HUES64 (cell line): Measurements from ENCODE around the gene SLC34A1.
A peak's percentile ranks its signal among the peaks of the same experiment; 100 is the strongest.
"Not testable (repeated sequence)": the region's sequence is repeated elsewhere in the genome, so short reads cannot be mapped to it uniquely, and the experiment has no call there.

Experiments
- H3K27ac ChIP-seq: 2 replicates; pipeline ENCODE4 v1.7.0; 2013; ENCODE audit warnings: low read depth, low read length, inconsistent platforms
- H3K27me3 ChIP-seq: 2 replicates; pipeline ENCODE4 v1.6.1; 2013; ENCODE audit warnings: mild to moderate bottlenecking, low read length; ENCODE audit not compliant: insufficient read depth
- H3K36me3 ChIP-seq: 2 replicates; pipeline ENCODE4 v1.6.1; 2013; ENCODE audit warnings: mild to moderate bottlenecking, low read length; ENCODE audit not compliant: insufficient read depth
- H3K4me1 ChIP-seq: 2 replicates; pipeline ENCODE4 v1.6.1; 2013; ENCODE audit warnings: mild to moderate bottlenecking, low read length, moderate library complexity; ENCODE audit not compliant: insufficient read depth
- H3K4me3 ChIP-seq: 2 replicates; pipeline ENCODE4 v1.5.1; 2013; ENCODE audit warnings: mild to moderate bottlenecking, low read length, moderate library complexity
- H3K9ac ChIP-seq: 2 replicates; pipeline ENCODE4 v1.6.1; 2013; ENCODE audit warnings: mild to moderate bottlenecking, low read depth, low read length
- H3K9me3 ChIP-seq: 2 replicates; pipeline ENCODE4 v1.6.1; 2013; ENCODE audit warnings: low read depth, low read length; ENCODE audit not compliant: insufficient read depth
- WGBS: fragments of 150-250, 120-280 bp; methylation state at CpG from one replicate; pipeline ENCODE4 v1.1.7; 2013; ENCODE audit warnings: missing lambda C conversion rate; 5-methylcytosine and 5-hydroxymethylcytosine counted together

The SLC34A1 gene

GRCh38 chr5:177419046-177419445 lies 34.8 kb downstream of the SLC34A1 start:
- Histone ChIP-seq H3K9ac (no peak overlapping the region), H3K4me3 (no peak overlapping the region), H3K27ac (no peak overlapping the region), H3K4me1 (no peaks in the 10 kb centered on the region), H3K9me3 (no peaks in the 10 kb centered on the region), H3K36me3 (no peaks in the 10 kb centered on the region), H3K27me3 (no peaks in the 10 kb centered on the region)
- WGBS: 97% methylated on average over 3 of the region's 3 CpGs

DNA sequence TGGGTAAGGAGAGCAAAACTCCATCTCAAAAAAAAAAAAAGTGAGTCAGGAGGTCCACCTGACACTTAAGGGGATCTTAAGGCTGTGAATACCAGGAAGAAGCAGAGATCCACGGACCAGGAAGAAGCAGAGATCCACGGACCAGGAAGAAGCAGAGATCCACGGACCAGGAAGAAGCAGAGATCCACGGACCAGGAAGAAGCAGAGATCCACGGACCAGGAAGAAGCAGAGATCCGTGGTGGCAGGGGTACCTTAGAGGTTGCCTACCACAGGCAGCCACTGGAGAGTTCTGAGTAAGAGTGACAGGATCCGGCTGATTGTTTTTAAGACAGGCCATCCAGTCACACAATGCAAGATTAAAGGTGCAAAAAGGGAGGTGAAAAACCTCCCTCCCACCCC lies 36.2 kb downstream of the SLC34A1 start:
- H3K36me3 ChIP-seq, H3K9ac ChIP-seq, H3K4me1 ChIP-seq, H3K9me3 ChIP-seq, H3K27ac ChIP-seq, H3K27me3 ChIP-seq, H3K4me3 ChIP-seq: not testable (repeated sequence)
- WGBS: 86% methylated on average over 7 of the region's 7 CpGs

DNA sequence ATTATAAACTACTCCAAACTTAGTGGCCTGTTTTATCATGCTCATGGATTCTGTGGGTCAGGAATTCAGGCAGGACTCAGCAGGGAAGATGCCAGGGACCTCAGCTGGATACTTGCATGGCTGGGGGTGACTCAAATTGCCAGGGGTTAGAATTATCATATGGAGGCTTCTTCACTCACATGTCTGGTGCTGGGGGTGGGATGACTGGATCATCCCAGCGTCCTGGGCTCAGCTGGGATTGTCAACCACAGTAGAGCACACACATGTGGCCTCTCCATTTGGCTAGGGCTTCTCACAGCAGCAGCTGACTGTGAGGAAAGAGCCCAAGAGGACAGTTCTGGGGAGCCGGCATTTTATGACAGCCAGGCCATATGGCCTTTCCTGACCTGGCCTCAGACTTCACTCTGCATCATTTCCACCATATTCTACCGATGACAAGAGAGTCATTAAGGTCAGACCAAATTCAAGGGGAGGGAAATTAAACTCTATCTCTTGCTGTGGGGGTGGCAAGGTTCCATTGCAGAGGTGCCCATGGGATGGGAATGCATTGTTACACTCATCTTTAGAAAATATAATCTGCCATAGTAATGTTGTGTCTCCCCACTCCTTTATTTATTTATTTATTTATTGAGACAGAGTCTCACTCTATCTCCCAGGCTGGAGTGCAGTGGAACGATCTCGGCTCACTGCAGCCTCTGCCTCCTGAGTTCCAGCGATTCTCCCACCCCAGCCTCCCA lies 37.0 kb downstream of the SLC34A1 start:
- Histone ChIP-seq H3K4me3 (no peak overlapping the region), H3K36me3 (no peaks in the 10 kb centered on the region), H3K4me1 (peaks cover 4% of the 10 kb centered on the region; the same call in 1 of the 2 replicates), H3K9ac (no peak overlapping the region; the same call in 1 of the 2 replicates), H3K27me3 (no peaks in the 10 kb centered on the region), H3K9me3 (no peaks in the 10 kb centered on the region), H3K27ac (no peak overlapping the region)
- 84% methylated on average over 6 of the region's 6 CpGs for WGBS

GRCh38 chr5:177423671-177424070 lies 39.4 kb downstream of the SLC34A1 start:
- Histone ChIP-seq H3K36me3 (no peaks in the 10 kb centered on the region), H3K27ac (no peak overlapping the region), H3K9ac (no peak overlapping the region), H3K27me3 (no peaks in the 10 kb centered on the region), H3K9me3 (no peaks in the 10 kb centered on the region), H3K4me3 (no peak overlapping the region), H3K4me1 (peaks cover 15% of the 10 kb centered on the region)
- WGBS: 83% methylated on average over 2 of the region's 2 CpGs

- WGBS: 55% methylated on average over 13 of the region's 13 CpGs
These were observed 41.1 kb downstream of the SLC34A1 start for GRCh38 chr5:177425196-177425800.

GRCh38 chr5:177425801-177426565 lies 41.7 kb downstream of the SLC34A1 start:
- peaks cover 1% of the 10 kb centered on the region; the same call in 1 of the 2 replicates for H3K36me3 ChIP-seq
- no peaks in the 10 kb centered on the region for H3K27me3 ChIP-seq
- peak overlapping the region; percentile 99 for H3K27ac ChIP-seq
- under 1% methylated on average over 52 of the region's 52 CpGs for WGBS
- H3K4me1 ChIP-seq: peaks cover 15% of the 10 kb centered on the region
- H3K4me3 ChIP-seq: peak overlapping the region; percentile 70
- H3K9me3 ChIP-seq: no peaks in the 10 kb centered on the region
- H3K9ac ChIP-seq: peak overlapping the region; percentile 78

More at GRCh38 chr5:177425196-177425800, 41.1 kb downstream of the SLC34A1 start:
- Histone ChIP-seq H3K27me3 (no peaks in the 10 kb centered on the region), H3K9ac (peak overlapping the region; percentile 78), H3K4me3 (peak overlapping the region; percentile 70), H3K4me1 (peaks cover 15% of the 10 kb centered on the region), H3K9me3 (no peaks in the 10 kb centered on the region), H3K36me3 (no peaks in the 10 kb centered on the region), H3K27ac (peak overlapping the region; percentile 99)

- Histone ChIP-seq H3K27ac (peak within 1 kb of the TSS; percentile 99), H3K9me3 (no peaks in the 10 kb centered on the region), H3K4me1 (peaks cover 15% of the 10 kb centered on the region), H3K9ac (peak within 1 kb of the TSS; percentile 96), H3K27me3 (no peaks in the 10 kb centered on the region), H3K36me3 (peaks cover 8% of the 10 kb centered on the region), H3K4me3 (peak within 1 kb of the TSS; percentile 87)
- WGBS: under 1% methylated on average over 82 of the region's 82 CpGs
These were observed 42.5 kb downstream of the SLC34A1 start, which contains the start of gene GRK6 for GRCh38 chr5:177426566-177427210. Gene GRK6 (plus strand): TSS chr5:177426676. CDS start chr5:177426846, 170 bp downstream.

DNA sequence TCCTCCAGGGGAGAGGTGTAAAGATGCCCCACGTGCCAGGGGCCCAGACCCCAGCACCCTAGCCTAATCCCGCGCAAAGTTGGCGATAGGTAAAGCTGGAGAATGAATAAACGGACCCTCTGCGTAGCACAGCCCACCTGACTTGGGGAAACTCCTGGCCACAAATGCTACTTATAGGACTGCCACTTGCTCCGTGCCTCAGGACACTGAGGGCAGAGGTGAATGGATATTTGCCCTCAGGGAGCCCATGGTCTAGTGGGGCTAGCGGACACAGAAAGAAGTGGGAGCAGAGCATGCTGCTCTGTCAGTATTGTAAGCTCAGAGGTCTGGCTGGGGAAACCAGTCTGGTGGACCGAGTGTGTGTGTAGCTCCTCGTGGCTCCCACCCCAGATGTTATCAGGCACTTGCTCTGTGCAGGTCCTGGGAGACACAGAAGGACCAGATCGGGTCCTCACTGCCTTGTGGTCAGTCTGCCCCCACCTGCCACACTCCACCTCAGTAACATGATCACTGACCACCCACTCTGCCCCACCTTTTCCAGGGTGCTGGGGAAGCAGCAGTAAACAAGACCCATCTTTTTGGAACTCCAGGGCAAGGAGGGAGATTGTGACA lies 43.1 kb downstream of the SLC34A1 start:
- Histone ChIP-seq H3K9ac (peak overlapping the region; percentile 96), H3K4me3 (peak overlapping the region; percentile 87), H3K4me1 (peaks cover 15% of the 10 kb centered on the region), H3K27me3 (no peaks in the 10 kb centered on the region), H3K27ac (peak overlapping the region; percentile 85), H3K9me3 (no peaks in the 10 kb centered on the region), H3K36me3 (peaks cover 13% of the 10 kb centered on the region)
- 27% methylated on average over 11 of the region's 11 CpGs for WGBS

- Histone ChIP-seq H3K27ac (no peak overlapping the region), H3K4me3 (peak overlapping the region; percentile 87; the same call in 1 of the 2 replicates), H3K4me1 (peaks cover 15% of the 10 kb centered on the region), H3K36me3 (peaks cover 21% of the 10 kb centered on the region), H3K9ac (peak overlapping the region; percentile 96; the same call in 1 of the 2 replicates), H3K9me3 (no peaks in the 10 kb centered on the region), H3K27me3 (no peaks in the 10 kb centered on the region)
- 89% methylated on average over 11 of the region's 11 CpGs for WGBS
These were observed 43.8 kb downstream of the SLC34A1 start for GRCh38 chr5:177427919-177428573.

GRCh38 chr5:177428574-177429217 lies 44.5 kb downstream of the SLC34A1 start:
- Histone ChIP-seq H3K9ac (no peak overlapping the region), H3K27me3 (no peaks in the 10 kb centered on the region), H3K36me3 (peaks cover 26% of the 10 kb centered on the region), H3K4me1 (peaks cover 15% of the 10 kb centered on the region), H3K4me3 (no peak overlapping the region), H3K27ac (no peak overlapping the region), H3K9me3 (no peaks in the 10 kb centered on the region)
- WGBS: 93% methylated on average over 9 of the region's 10 CpGs
